NCI-H128 (cell line): ENCODE data around the gene NCAM2.

Source experiments
- DNase-seq: peaks from one replicate; lab custom pipeline; 2025; ENCODE audit not compliant: unreplicated experiment; lab: John Stamatoyannopoulos, UW

NCAM2 gene

GRCh38 chr21:21205604-21206003, 207.4 kb downstream of the NCAM2 start:
- DNase-seq: no peak

GRCh38 chr21:21210552-21210951, 212.3 kb downstream of the NCAM2 start:
- DNase-seq: no peak

GRCh38 chr21:21213297-21213696, 215.1 kb downstream of the NCAM2 start:
- DNase-seq: no peak

DNA sequence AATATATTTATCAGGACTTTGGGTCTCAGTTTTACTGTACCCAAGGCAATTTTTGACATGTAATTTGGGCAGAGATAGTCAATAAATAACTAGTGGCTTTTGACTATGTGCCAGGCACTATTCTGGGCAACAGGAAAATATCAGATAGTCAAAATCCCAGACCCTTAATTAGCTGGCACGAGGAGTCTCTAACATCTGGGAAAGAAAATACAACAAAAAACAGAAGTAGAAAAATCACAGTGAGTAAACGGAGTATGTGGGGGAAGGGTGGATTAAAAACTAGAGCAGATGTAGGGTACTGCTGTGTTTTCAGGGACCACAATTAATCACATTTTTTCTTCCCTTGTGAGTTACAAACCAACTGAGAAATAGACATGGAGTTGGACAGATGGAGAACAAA, 217.8 kb downstream of the NCAM2 start:
- no peak for DNase-seq

DNA sequence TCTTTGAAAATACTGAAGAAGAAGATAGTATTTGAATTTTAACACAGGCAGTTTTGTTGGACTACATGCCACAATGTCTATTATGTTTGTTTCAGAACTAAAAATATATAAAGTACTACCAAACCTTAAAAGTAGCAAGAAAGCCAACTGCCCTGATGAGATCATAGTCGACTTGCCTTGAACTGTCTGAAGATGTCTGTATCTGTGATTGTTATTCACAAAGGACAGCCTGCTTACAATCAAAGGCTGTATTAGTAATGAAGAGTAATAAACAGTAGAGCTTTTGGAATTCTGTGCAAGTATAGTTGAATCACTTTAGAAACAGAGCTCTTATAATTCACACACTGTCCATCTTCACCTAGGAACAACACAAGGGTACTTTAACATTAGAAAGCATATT, 228.3 kb downstream of the NCAM2 start:
- no peak for DNase-seq

GRCh38 chr21:21230672-21231071, 232.5 kb downstream of the NCAM2 start:
- DNase-seq: no peak

DNA sequence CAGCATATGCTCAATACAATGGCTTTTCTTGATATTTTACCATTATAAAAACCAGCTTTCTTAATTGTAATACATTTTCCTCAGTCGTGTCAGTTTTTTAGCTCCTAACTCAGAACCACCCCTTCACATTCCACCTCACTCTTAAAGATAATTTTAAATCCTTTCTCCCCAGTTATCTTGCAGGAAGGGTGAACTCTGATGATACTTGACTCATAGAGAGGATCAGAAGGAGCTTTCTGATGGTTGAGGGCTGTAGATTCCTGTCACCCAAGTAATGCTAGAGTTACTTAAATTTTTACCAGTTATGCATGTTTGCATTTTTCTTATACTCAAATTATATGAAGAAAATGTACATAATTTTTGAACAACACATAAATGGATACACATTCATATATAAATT, 233.7 kb downstream of the NCAM2 start:
- DNase-seq: no peak

- no peak for DNase-seq
These were observed 234.1 kb downstream of the NCAM2 start for GRCh38 chr21:21232320-21232719.

DNA sequence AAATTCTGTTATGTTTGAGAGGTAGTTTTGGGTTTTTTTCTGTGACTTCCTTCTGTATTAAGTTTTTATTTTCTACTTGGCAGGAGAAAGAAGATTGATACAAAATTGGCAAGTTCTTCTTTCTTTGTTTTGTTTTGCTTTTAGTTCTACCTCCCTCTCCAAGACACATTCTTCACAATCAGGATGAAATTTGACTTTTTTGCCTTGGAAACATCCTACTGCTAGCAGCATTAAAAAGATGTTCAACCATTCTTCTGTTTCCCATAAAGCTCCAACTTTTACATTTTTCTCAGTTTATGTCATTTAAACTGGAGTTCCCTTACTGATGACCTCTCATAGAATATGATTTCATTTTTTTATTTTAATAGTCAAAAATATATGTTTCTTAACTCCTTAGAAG, 234.8 kb downstream of the NCAM2 start:
- no peak for DNase-seq

GRCh38 chr21:21236996-21237395, 238.8 kb downstream of the NCAM2 start:
- DNase-seq: no peak

GRCh38 chr21:21238629-21239400, 240.6 kb downstream of the NCAM2 start:
- DNase-seq: no peak

GRCh38 chr21:21241391-21241790, 243.2 kb downstream of the NCAM2 start:
- no peak for DNase-seq

DNA sequence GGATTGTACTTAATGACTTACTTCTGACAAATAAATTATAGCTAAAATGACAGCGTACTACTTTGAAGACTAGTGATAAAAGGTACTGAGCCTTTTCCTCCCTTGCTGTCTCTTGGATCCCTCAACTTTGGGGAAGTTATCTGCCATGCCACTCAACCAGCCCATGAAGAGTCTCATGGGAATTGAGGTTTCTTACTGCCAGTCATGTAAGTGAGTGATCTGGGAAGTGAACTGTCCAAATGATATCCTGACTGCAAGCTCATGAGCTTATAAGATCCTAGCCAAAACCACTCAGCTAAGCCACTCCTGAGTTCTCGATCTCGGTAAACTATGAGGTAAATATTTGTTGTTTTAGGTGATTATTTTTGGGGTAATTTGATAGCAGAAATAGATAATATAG, 247.8 kb downstream of the NCAM2 start:
- DNase-seq: no peak

DNA sequence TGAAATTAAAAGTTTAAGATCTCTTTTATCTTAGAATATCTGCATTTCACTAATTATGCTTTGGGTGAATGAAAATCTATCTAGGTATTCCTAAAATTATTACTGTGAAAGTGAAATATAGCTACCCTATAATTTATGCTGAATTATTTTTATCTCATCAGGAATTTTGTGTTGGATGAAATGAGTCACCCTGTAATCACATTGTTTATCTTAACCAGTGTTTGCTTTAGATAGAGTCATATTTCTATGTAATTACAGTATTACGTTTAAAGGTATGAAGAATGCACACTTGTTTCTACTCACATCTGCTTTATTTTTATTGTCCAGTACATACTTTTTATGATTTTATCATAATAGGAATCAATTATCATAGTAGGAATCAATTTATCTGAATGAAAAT, 249.2 kb downstream of the NCAM2 start:
- no peak for DNase-seq

GRCh38 chr21:21262048-21262447, 263.8 kb downstream of the NCAM2 start:
- no peak for DNase-seq

DNA sequence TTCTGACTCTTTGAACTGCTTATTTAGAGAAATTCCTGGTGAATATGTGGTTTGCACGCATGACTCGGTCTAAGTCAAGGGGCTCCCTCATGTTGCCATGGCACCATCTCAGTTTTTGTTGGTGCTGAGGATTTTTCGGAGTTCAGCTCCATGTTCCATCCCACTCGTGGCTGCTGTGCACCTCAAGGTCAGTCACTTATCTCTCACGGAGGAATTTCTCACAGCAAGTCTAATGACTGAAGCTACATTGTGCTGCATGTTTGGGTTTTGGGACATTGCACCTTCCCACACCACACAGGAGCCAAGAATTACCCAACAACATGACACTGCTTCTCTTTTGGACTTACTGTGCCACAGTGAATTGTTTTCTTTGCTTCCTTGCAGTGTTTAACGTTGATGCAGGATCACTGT, 269.9 kb downstream of the NCAM2 start:
- DNase-seq: no peak

DNA sequence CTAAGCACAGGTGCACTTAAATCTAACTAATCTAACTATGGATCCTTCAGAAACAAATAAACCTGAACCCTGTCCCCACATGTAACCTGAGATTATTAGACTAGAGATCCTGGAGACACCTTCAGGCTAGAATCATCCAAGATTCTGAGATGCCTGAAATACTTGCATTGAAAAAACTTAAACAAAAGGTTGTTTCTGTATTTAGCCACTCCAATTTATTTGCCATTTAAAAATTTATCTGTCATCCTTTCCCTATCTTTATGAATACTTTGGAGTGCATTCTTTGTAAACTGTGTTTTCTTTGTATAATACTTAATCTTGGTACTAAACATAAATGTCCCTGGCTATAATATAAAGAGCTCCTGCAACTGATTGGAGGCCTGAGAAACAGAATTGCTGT, 270.7 kb downstream of the NCAM2 start:
- no peak for DNase-seq

GRCh38 chr21:21279193-21279901, 281.1 kb downstream of the NCAM2 start:
- DNase-seq: no peak

DNA sequence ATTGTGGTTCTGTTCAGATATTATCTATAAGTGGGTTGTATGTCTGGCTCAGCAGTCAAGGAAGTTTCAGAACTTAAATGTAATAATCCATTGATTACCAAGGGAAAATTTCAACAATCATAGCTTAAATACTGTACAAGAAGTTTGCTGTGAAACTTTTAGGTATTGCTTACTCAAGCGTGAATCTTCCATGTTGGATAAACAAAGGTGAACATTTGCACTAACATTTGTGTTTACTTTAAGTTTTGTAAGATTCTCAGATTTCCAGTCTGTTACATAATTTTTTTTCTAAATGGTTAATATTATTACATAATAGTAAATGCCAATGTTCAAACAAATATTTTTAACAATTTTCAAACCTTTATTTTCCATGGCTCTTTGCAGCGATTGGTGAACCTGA, 285.6 kb downstream of the NCAM2 start:
- DNase-seq: no peak

GRCh38 chr21:21286170-21286798, 288.1 kb downstream of the NCAM2 start:
- no peak for DNase-seq

GRCh38 chr21:21290751-21291150, 292.5 kb downstream of the NCAM2 start:
- no peak for DNase-seq

- DNase-seq: no peak
These were observed 293.8 kb downstream of the NCAM2 start for GRCh38 chr21:21291883-21292569.
